B cell (primary cell): ENCODE data around the gene CECR2.

Experiments
- EZH2 ChIP-seq: IDR thresholded peaks from 2 replicates; pipeline ENCODE4 v1.6.1; 2012; ENCODE audit warnings: borderline replicate concordance, low read depth, mild to moderate bottlenecking, moderate library complexity, low read length; ENCODE audit not compliant: insufficient read depth, poor library complexity, severe bottlenecking
- TF ChIP-seq, protein P1 (sequence below): fragments of 200-600 bp; IDR thresholded peaks from one replicate; pipeline ENCODE4 v1.8.0; 2022; ENCODE audit warnings: antibody characterized with exemption, mild to moderate bottlenecking

GRCh38 chr22:17411213-17411612, 42.0 kb downstream of the CECR2 start:
- TF ChIP-seq, protein P1, sequence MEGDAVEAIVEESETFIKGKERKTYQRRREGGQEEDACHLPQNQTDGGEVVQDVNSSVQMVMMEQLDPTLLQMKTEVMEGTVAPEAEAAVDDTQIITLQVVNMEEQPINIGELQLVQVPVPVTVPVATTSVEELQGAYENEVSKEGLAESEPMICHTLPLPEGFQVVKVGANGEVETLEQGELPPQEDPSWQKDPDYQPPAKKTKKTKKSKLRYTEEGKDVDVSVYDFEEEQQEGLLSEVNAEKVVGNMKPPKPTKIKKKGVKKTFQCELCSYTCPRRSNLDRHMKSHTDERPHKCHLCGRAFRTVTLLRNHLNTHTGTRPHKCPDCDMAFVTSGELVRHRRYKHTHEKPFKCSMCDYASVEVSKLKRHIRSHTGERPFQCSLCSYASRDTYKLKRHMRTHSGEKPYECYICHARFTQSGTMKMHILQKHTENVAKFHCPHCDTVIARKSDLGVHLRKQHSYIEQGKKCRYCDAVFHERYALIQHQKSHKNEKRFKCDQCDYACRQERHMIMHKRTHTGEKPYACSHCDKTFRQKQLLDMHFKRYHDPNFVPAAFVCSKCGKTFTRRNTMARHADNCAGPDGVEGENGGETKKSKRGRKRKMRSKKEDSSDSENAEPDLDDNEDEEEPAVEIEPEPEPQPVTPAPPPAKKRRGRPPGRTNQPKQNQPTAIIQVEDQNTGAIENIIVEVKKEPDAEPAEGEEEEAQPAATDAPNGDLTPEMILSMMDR = no peak
- TF ChIP-seq EZH2 = no peak
